ENCODE data around the gene ATCAY.

DNA sequence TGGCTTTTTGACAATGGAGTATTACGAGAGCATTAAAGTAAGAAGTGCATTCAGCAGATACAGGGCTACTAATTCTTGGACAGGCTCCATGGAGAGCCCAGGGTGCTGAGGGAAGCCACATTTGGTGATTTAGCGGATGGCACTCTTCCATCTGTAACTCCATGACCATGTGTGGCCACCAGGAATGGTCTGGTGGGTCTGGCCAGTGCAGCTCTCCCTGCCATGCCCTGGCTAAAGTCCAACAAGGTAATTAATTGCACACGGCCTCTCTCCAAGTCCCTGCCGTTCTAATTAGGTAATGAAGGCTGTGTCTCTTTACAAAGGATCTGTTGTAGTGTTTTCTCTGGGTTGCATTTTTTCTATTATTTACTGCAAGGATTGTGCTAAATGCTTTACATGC lies 7.3 kb upstream of the ATCAY start:
- TF ChIP-seq, protein P1, sequence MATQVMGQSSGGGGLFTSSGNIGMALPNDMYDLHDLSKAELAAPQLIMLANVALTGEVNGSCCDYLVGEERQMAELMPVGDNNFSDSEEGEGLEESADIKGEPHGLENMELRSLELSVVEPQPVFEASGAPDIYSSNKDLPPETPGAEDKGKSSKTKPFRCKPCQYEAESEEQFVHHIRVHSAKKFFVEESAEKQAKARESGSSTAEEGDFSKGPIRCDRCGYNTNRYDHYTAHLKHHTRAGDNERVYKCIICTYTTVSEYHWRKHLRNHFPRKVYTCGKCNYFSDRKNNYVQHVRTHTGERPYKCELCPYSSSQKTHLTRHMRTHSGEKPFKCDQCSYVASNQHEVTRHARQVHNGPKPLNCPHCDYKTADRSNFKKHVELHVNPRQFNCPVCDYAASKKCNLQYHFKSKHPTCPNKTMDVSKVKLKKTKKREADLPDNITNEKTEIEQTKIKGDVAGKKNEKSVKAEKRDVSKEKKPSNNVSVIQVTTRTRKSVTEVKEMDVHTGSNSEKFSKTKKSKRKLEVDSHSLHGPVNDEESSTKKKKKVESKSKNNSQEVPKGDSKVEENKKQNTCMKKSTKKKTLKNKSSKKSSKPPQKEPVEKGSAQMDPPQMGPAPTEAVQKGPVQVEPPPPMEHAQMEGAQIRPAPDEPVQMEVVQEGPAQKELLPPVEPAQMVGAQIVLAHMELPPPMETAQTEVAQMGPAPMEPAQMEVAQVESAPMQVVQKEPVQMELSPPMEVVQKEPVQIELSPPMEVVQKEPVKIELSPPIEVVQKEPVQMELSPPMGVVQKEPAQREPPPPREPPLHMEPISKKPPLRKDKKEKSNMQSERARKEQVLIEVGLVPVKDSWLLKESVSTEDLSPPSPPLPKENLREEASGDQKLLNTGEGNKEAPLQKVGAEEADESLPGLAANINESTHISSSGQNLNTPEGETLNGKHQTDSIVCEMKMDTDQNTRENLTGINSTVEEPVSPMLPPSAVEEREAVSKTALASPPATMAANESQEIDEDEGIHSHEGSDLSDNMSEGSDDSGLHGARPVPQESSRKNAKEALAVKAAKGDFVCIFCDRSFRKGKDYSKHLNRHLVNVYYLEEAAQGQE (IDR thresholded peaks at IDR 0.05; ENCODE audit: low read depth) = no peak
- TF ChIP-seq YY1 (IDR thresholded peaks at IDR 0.05; ENCODE audit: low read depth) (no peak), EP300 (IDR thresholded peaks at IDR 0.05; ENCODE audit: borderline replicate concordance) (no peak), FOXM1 (IDR thresholded peaks at IDR 0.05; ENCODE audit: borderline replicate concordance, low read depth) (no peak), RAD21 (IDR thresholded peaks at IDR 0.05; ENCODE audit: low read depth) (no peak), EGR1 (IDR thresholded peaks at IDR 0.05) (no peak)
- TF ChIP-seq, protein P2, sequence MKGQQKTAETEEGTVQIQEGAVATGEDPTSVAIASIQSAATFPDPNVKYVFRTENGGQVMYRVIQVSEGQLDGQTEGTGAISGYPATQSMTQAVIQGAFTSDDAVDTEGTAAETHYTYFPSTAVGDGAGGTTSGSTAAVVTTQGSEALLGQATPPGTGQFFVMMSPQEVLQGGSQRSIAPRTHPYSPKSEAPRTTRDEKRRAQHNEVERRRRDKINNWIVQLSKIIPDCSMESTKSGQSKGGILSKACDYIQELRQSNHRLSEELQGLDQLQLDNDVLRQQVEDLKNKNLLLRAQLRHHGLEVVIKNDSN (IDR thresholded peaks at IDR 0.05) = no peak
- TF ChIP-seq, protein P3, sequence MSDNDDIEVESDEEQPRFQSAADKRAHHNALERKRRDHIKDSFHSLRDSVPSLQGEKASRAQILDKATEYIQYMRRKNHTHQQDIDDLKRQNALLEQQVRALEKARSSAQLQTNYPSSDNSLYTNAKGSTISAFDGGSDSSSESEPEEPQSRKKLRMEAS (IDR thresholded peaks at IDR 0.05) = no peak
